Astrocyte of the spinal cord (primary cell): ENCODE results near the gene BANK1.

Experiments
- DNase-seq: peaks from one replicate; pipeline ENCODE4 v3.0.0; 2011; ENCODE audit warnings: low read depth, low spot score
- H3K4me3 ChIP-seq: 2 replicates; pipeline ENCODE4 v1.5.1; 2011; ENCODE audit warnings: low read depth, mild to moderate bottlenecking, low read length, moderate library complexity
- CTCF ChIP-seq: IDR thresholded peaks from 2 replicates; pipeline ENCODE4 v1.5.1; 2012; ENCODE audit warnings: low read depth, mild to moderate bottlenecking, low read length, inconsistent platforms
- in situ Hi-C: cut with HindIII; loops from 2 replicates; pipeline ENCODE4 v1.10.0; 2017; ENCODE audit warnings: low sequenced_read_pairs

Gene BANK1

GRCh38 chr4:102076622-102077021, 286.1 kb downstream of the BANK1 start:
- no peak for TF ChIP-seq CTCF
- in situ Hi-C loops = no loop called here
- no peak overlapping the region for H3K4me3 ChIP-seq
- DNase-seq = no peak

GRCh38 chr4:102080184-102080583, 289.7 kb downstream of the BANK1 start:
- no peak overlapping the region for H3K4me3 ChIP-seq
- DNase-seq = no peak
- in situ Hi-C loops = no loop called here
- TF ChIP-seq CTCF = no peak

- no peak overlapping the region for H3K4me3 ChIP-seq
- in situ Hi-C loops = no loop called here
- DNase-seq = no peak
- no peak for TF ChIP-seq CTCF
Observed at GRCh38 chr4:102089850-102090621, 299.5 kb downstream of the BANK1 start.

- DNase-seq = no peak
- no peak overlapping the region for H3K4me3 ChIP-seq
- no peak for TF ChIP-seq CTCF
- in situ Hi-C loops = no loop called here
Observed at GRCh38 chr4:102091656-102092055, 301.1 kb downstream of the BANK1 start.

GRCh38 chr4:102094481-102094880, 304.0 kb downstream of the BANK1 start:
- H3K4me3 ChIP-seq = no peak overlapping the region
- no peak for DNase-seq
- in situ Hi-C loops = no loop called here
- no peak for TF ChIP-seq CTCF

GRCh38 chr4:102103368-102103767, 312.8 kb downstream of the BANK1 start:
- H3K4me3 ChIP-seq = no peak overlapping the region
- TF ChIP-seq CTCF = no peak
- in situ Hi-C loops = no loop called here
- no peak for DNase-seq
